DOHH2 (cell line): ENCODE results near the gene RHOT1.

Experiments
- H3F3A ChIP-seq: fragments of 200-600 bp; sonication (generic), shearing (Covaris generic); 2 replicates; pipeline ENCODE4 v1.6.0; 2016; ENCODE audit warnings: antibody characterized with exemption, mild to moderate bottlenecking; ENCODE audit not compliant: control insufficient read depth, insufficient read depth
- H3K27ac ChIP-seq: fragments of 200-600 bp; sonication (generic); 2 replicates; pipeline ENCODE4 v1.5.1; 2014; ENCODE audit warnings: low read depth, mild to moderate bottlenecking, low read length, moderate library complexity
- H3K27me3 ChIP-seq: fragments of 200-600 bp; sonication (generic); 2 replicates; pipeline ENCODE4 v1.6.1; 2014; ENCODE audit warnings: mild to moderate bottlenecking, low read length, mixed read lengths; ENCODE audit not compliant: control insufficient read depth
- H3K36me3 ChIP-seq: fragments of 200-600 bp; sonication (generic); 2 replicates; pipeline ENCODE4 v1.6.1; 2014; ENCODE audit warnings: mild to moderate bottlenecking, low read length, moderate library complexity, mixed read lengths; ENCODE audit not compliant: control insufficient read depth
- H3K4me1 ChIP-seq: fragments of 200-600 bp; sonication (generic); 2 replicates; pipeline ENCODE4 v1.6.1; 2014; ENCODE audit warnings: mild to moderate bottlenecking, low read length, mixed read lengths; ENCODE audit not compliant: control insufficient read depth
- H3K4me2 ChIP-seq: fragments of 200-600 bp; sonication (generic); 2 replicates; pipeline ENCODE4 v1.6.0; 2014; ENCODE audit warnings: mild to moderate bottlenecking, low read length, moderate library complexity
- H3K4me3 ChIP-seq: fragments of 200-600 bp; sonication (generic); 2 replicates; pipeline ENCODE4 v1.5.1; 2014; ENCODE audit warnings: mild to moderate bottlenecking, low read length, mixed read lengths
- H3K79me2 ChIP-seq: fragments of 200-600 bp; sonication (generic); 2 replicates; pipeline ENCODE4 v1.6.1; 2014; ENCODE audit warnings: mild to moderate bottlenecking, low read length, mixed read lengths; ENCODE audit not compliant: control insufficient read depth
- H3K9me2 ChIP-seq: fragments of 200-600 bp; sonication (generic); replicated peaks from 2 replicates; pipeline ENCODE4 v1.6.1; 2014; ENCODE audit warnings: mild to moderate bottlenecking, low read length, mixed read lengths; ENCODE audit not compliant: control insufficient read depth
- H3K9me3 ChIP-seq: fragments of 200-600 bp; sonication (generic); 2 replicates; pipeline ENCODE4 v1.6.1; 2014; ENCODE audit warnings: antibody characterized with exemption, low read length, mixed read lengths; ENCODE audit not compliant: control insufficient read depth, insufficient read depth
- H4K20me1 ChIP-seq: fragments of 200-600 bp; sonication (generic); 2 replicates; pipeline ENCODE4 v1.6.0; 2014; ENCODE audit warnings: low read depth, mild to moderate bottlenecking, antibody characterized with exemption, low read length, moderate library complexity; ENCODE audit not compliant: control insufficient read depth, insufficient read depth
- EZH2phosphoT487 ChIP-seq: fragments of 200-600 bp; sonication (generic); IDR thresholded peaks from 2 replicates; pipeline ENCODE4 v1.6.1; 2017; ENCODE audit warnings: borderline replicate concordance, mild to moderate bottlenecking, antibody characterized with exemption, low read length, moderate library complexity, mixed read lengths
- TF ChIP-seq, protein P1 (sequence below): fragments of 200-600 bp; sonication (generic); IDR thresholded peaks from one replicate; pipeline ENCODE4 v1.5.1; 2014; ENCODE audit warnings: antibody characterized with exemption, mild to moderate bottlenecking, low read depth, low read length; ENCODE audit not compliant: poor library complexity, severe bottlenecking

The RHOT1 gene

GRCh38 chr17:32191306-32191705, 49.0 kb downstream of the RHOT1 start:
- no peaks in the 10 kb centered on the region for H3K9me2 ChIP-seq
- H3K9me3 ChIP-seq: no peaks in the 10 kb centered on the region
- no peaks in the 10 kb centered on the region for H3K27me3 ChIP-seq
- H3K79me2 ChIP-seq: no peaks in the 10 kb centered on the region
- TF ChIP-seq EZH2phosphoT487: no peak
- H3K27ac ChIP-seq: no peak overlapping the region
- H3K4me1 ChIP-seq: no peaks in the 10 kb centered on the region
- peaks cover 21% of the 10 kb centered on the region for H3K36me3 ChIP-seq
- H3K4me2 ChIP-seq: no peak overlapping the region
- H4K20me1 ChIP-seq: no peaks in the 10 kb centered on the region
- H3F3A ChIP-seq: no peaks in the 10 kb centered on the region; the same call in 1 of the 2 replicates
- H3K4me3 ChIP-seq: no peak overlapping the region

DNA sequence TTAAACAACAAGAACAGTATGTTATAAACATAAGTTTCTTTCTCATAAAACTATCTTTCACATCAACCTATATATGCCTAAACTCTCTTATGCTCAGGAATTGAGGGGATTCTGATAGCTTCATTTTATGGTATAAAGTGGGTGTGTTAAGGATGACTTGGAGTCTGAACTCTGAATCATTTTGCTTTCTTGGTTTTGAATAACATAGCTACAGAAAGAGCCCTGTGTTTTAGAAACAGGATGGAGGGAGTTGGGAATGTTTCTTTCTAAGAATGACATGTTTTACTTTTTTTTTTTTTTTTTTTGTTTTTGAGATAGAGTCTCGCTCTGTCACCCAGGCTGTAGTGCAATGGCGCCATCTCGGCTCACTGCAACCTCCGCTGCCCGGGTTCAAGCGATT, 50.1 kb downstream of the RHOT1 start:
- H3K27me3 ChIP-seq: no peaks in the 10 kb centered on the region
- TF ChIP-seq EZH2phosphoT487: no peak
- TF ChIP-seq, protein P1, sequence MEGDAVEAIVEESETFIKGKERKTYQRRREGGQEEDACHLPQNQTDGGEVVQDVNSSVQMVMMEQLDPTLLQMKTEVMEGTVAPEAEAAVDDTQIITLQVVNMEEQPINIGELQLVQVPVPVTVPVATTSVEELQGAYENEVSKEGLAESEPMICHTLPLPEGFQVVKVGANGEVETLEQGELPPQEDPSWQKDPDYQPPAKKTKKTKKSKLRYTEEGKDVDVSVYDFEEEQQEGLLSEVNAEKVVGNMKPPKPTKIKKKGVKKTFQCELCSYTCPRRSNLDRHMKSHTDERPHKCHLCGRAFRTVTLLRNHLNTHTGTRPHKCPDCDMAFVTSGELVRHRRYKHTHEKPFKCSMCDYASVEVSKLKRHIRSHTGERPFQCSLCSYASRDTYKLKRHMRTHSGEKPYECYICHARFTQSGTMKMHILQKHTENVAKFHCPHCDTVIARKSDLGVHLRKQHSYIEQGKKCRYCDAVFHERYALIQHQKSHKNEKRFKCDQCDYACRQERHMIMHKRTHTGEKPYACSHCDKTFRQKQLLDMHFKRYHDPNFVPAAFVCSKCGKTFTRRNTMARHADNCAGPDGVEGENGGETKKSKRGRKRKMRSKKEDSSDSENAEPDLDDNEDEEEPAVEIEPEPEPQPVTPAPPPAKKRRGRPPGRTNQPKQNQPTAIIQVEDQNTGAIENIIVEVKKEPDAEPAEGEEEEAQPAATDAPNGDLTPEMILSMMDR: no peak
- H3K4me1 ChIP-seq: no peaks in the 10 kb centered on the region
- H3K36me3 ChIP-seq: peaks cover 23% of the 10 kb centered on the region
- no peak overlapping the region for H3K4me3 ChIP-seq
- no peaks in the 10 kb centered on the region for H4K20me1 ChIP-seq
- H3K9me3 ChIP-seq: no peaks in the 10 kb centered on the region
- H3K79me2 ChIP-seq: no peaks in the 10 kb centered on the region
- no peak overlapping the region for H3K27ac ChIP-seq
- no peaks in the 10 kb centered on the region; the same call in 1 of the 2 replicates for H3F3A ChIP-seq
- H3K4me2 ChIP-seq: no peak overlapping the region
- H3K9me2 ChIP-seq: no peaks in the 10 kb centered on the region

GRCh38 chr17:32197987-32198386, 55.7 kb downstream of the RHOT1 start:
- Histone ChIP-seq H3K36me3 (peaks cover 44% of the 10 kb centered on the region), H3K9me2 (no peaks in the 10 kb centered on the region), H3K9me3 (no peaks in the 10 kb centered on the region), H3K27ac (no peak overlapping the region), H3K4me1 (no peaks in the 10 kb centered on the region), H4K20me1 (no peaks in the 10 kb centered on the region), H3F3A (no peaks in the 10 kb centered on the region), H3K27me3 (no peaks in the 10 kb centered on the region), H3K79me2 (no peaks in the 10 kb centered on the region), H3K4me3 (no peak overlapping the region), H3K4me2 (no peak overlapping the region)
- TF ChIP-seq, protein P1: no peak
- no peak for TF ChIP-seq EZH2phosphoT487

DNA sequence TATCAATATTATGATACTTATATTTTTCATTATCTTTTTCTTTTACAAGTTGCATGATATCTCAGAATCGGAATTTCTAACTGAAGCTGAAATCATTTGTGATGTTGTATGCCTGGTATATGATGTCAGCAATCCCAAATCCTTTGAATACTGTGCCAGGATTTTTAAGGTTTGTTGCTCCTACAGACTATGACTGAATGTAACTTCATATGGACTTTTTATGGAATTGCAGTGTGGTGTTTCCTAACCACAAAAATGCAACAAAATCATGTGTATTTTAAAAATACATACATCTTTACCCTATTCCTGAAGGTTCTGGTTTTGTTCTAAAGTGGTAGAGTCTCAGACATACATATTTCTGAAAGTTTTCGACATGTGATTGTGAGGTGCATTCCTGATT, 64.6 kb downstream of the RHOT1 start:
- no peak overlapping the region for H3K4me3 ChIP-seq
- H3K4me2 ChIP-seq: no peak overlapping the region
- no peaks in the 10 kb centered on the region for H3K9me3 ChIP-seq
- peaks cover 36% of the 10 kb centered on the region for H3K36me3 ChIP-seq
- TF ChIP-seq EZH2phosphoT487: no peak
- TF ChIP-seq, protein P1: no peak
- H3K79me2 ChIP-seq: no peaks in the 10 kb centered on the region
- no peaks in the 10 kb centered on the region for H3F3A ChIP-seq
- no peaks in the 10 kb centered on the region for H3K4me1 ChIP-seq
- H4K20me1 ChIP-seq: no peaks in the 10 kb centered on the region
- H3K27ac ChIP-seq: no peak overlapping the region
- H3K9me2 ChIP-seq: no peaks in the 10 kb centered on the region
- H3K27me3 ChIP-seq: no peaks in the 10 kb centered on the region
